OCI-M1 (cell line): Measurements from ENCODE around the gene RTL5.

Source experiments
- DNase-seq: peaks from one replicate; lab custom pipeline; 2025; lab: John Stamatoyannopoulos, UW

The RTL5 gene

GRCh38 chrX:72107841-72108595 is 23.7 kb downstream of the RTL5 start:
- DNase-seq: no peak

DNA sequence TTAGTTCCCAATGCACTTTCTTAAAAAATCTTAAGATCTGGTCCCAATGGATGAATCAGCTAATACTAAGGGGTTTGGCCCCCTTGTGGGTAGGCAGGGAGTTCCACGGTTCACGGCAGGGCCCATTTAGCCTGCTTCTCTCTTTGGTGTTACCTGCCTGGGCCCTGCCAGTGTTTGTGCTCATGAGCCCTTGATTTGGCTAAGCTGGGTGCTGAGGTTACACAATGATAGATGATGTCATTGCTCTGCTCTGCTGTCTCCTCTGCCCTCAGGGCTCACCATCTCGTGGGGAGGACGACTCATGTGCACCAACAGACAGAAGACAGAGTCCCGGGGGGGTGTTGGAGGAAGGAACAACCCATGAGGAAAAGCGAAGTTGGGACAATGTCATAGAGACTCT is 24.4 kb downstream of the RTL5 start:
- DNase-seq: peak; percentile 27

- no peak for DNase-seq
Observed at GRCh38 chrX:72105436-72105835, 26.3 kb downstream of the RTL5 start.

- DNase-seq: no peak
Observed at GRCh38 chrX:72102760-72103159, 29.0 kb downstream of the RTL5 start.

- DNase-seq: no peak
Observed at GRCh38 chrX:72102126-72102525, 29.6 kb downstream of the RTL5 start.

GRCh38 chrX:72101597-72102037 is 30.1 kb downstream of the RTL5 start:
- DNase-seq: peak; percentile 15

DNA sequence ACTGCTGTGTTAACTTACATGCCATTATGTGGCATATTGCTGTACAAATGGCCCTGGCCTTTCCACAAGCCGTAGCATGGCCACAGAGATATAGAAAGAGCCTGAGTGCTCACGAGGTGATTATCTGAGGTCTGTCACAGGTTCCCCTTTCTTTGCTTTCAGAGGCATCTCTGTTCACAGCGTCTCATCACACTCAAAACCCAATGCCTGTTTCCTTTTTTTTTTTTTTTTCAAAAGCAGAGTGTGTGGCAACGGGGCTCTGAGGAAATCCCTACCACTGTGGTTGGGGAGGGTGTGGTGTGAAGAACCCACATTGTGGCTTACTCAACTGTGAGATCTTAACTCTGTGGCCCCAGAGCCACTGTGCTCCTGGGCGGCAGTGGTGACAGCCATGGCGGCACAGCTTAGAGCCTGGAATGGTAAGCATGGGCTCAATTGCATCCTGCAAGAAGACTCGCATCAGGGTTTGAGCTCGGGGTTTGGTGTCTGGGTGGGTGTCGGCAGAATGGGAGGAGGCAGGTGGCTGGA is 30.8 kb downstream of the RTL5 start:
- DNase-seq: peak; percentile 94

- no peak for DNase-seq
Observed at GRCh38 chrX:72100051-72100755, 31.5 kb downstream of the RTL5 start.

DNA sequence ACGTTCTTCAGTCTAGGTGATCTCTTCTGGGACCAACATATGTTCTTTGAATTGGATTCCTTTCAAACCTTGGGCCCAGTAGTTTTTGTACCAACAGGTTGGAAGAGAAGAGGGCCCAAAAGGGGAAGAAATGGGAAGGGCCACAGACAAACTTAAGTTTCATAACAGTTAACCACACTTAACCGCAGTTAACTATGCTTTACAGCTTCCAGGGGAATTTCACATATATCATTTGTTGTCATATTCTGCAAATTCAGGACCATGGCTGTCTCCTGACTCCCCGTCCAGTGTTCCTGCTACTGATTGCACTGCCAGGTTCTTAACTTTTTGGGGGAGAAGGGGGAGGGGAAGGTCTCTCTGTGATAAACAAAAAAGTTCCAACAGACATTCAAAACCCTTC is 34.6 kb downstream of the RTL5 start:
- DNase-seq: peak; percentile 54

GRCh38 chrX:72095370-72095769 is 36.3 kb downstream of the RTL5 start:
- no peak for DNase-seq

DNA sequence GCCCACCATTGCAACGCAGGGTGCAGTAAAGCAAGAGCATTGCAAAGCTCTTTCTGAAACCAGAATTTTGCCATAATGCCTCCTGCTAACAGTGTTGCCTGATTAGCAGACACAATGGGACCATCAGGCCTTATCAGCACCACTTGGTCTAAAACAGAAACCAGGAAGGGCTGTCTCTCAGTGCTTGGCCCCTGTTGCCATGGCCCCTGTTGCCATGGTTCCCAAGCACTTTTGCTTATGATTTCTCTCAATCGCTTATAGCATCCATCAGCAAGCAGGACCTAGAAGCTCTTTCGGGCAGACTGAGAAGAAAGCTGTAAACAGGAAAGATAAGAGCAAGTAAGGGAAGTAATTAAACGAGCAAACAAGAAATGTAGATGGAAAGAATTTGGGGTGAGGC is 36.8 kb downstream of the RTL5 start:
- peak; percentile 91 for DNase-seq

DNA sequence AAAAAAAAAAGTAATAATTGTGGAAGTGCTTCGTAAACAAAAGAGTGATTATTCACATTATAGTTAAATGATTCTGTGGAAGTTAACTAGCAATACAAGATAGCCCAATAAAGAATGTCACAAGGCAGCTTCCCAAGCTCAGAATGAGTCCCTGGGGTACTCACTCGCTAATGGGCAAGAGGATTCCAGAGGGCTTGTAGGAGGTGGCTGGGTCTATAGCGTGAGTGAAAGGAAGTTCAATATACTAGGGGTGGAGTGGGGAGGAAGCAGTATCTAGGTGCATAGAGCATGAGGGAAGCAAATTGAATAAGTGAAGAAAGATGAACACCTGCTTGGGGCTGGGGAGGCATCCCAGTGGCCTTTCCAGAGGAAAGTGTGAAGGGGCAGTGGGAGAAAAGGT is 42.5 kb downstream of the RTL5 start:
- no peak for DNase-seq

GRCh38 chrX:72088761-72089160 is 43.0 kb downstream of the RTL5 start:
- DNase-seq: no peak

- no peak for DNase-seq
Observed at GRCh38 chrX:72086995-72087394, 44.7 kb downstream of the RTL5 start.

GRCh38 chrX:72084114-72084513 is 47.6 kb downstream of the RTL5 start:
- no peak for DNase-seq

DNA sequence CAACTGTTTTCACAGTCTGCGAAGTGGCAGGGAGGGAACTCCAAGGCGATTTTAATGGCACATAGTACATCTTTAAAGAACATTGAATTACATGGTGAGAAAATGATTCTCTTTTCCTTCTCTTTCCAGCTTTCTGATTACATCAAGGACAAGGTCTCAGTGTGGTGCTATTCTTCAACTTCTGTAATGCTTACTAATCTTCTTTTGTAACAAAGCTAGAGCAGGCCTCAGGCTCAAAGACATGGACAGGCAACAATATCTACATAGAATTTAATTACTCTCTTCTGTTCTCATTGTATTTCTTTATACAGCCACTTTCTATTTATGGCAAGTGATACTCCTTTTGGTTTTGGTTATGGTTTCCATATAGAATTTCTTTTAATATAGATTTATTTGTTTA is 48.4 kb downstream of the RTL5 start:
- no peak for DNase-seq

DNA sequence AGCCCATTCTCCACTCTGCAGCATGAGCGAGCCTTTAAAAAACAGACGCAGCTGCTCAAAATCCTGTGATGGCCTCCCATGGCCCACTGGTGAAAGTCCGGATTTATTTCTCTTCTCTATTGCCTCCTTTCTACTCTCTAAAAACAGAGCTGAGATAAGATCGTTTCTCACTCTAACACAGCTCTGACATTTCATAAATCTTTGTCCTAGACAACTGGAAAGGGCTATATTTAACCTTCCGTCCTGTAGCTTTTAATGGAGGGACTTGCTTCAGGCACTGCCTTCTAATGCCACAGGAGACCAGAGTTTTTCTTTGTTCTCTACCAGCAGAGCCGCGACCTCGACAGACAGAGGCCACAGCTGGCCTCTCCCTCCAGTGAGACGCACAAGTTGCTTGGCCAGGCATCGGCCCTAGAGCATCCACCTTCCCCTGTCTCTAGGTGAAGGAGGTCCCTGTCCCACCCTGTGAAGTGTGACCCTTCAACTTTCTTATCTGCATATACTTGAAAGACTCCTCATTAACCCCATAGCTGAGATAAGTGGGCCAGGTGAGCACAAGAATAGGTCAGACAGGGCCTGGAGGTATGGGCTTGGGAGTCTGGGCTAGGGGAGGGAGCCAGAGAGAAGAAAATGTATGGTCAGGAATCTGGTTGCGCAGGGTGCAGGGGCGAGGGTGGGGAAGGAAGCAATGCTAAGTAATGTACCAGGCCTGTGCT is 50.0 kb downstream of the RTL5 start:
- DNase-seq: no peak

GRCh38 chrX:72080800-72081199 is 50.9 kb downstream of the RTL5 start:
- DNase-seq: no peak

GRCh38 chrX:72080150-72080549 is 51.6 kb downstream of the RTL5 start:
- DNase-seq: no peak

- DNase-seq: no peak
Observed at GRCh38 chrX:72079607-72080006, 52.1 kb downstream of the RTL5 start.

GRCh38 chrX:72078411-72078810 is 53.3 kb downstream of the RTL5 start:
- DNase-seq: no peak
